ENCODE results near the gene CDK3.

Gene CDK3

GRCh38 chr17:76014100-76014924 is 13.7 kb downstream of the CDK3 start:
- DNase-seq (ENCODE audit: low spot score) = peak; percentile 78

GRCh38 chr17:76014925-76015261 is 14.2 kb downstream of the CDK3 start:
- DNase-seq (ENCODE audit: low spot score) = no peak

GRCh38 chr17:76017481-76018339 is 17.1 kb downstream of the CDK3 start:
- DNase-seq (ENCODE audit: low spot score) = no peak

- no peak for DNase-seq (ENCODE audit: low spot score)
Measured at GRCh38 chr17:76018340-76018680, 17.7 kb downstream of the CDK3 start.

GRCh38 chr17:76018801-76019200 is 18.1 kb downstream of the CDK3 start:
- no peak for DNase-seq (ENCODE audit: low spot score)

GRCh38 chr17:76019833-76020467 is 19.3 kb downstream of the CDK3 start:
- DNase-seq (ENCODE audit: low spot score) = no peak

GRCh38 chr17:76022285-76022684 is 21.6 kb downstream of the CDK3 start:
- DNase-seq (ENCODE audit: low spot score) = no peak

GRCh38 chr17:76022973-76023899 is 22.6 kb downstream of the CDK3 start:
- no peak for DNase-seq (ENCODE audit: low spot score)

- no peak for DNase-seq (ENCODE audit: low spot score)
Measured at GRCh38 chr17:76023900-76024237, 23.2 kb downstream of the CDK3 start.

- DNase-seq (ENCODE audit: low spot score) = no peak
Measured at GRCh38 chr17:76024353-76024752, 23.7 kb downstream of the CDK3 start.

GRCh38 chr17:76025294-76025693 is 24.6 kb downstream of the CDK3 start:
- no peak for DNase-seq (ENCODE audit: low spot score)

- no peak for DNase-seq (ENCODE audit: low spot score)
Measured at GRCh38 chr17:76026714-76027158, 26.1 kb downstream of the CDK3 start.

GRCh38 chr17:76027159-76027839 is 26.6 kb downstream of the CDK3 start, which contains the start of gene EVPL:
TSS of gene EVPL (minus strand) at chr17:76027306. CDS start at chr17:76027198, 108 bp downstream.
- no peak for DNase-seq (ENCODE audit: low spot score)

- no peak for DNase-seq (ENCODE audit: low spot score)
Measured at GRCh38 chr17:76032073-76032779, 31.6 kb downstream of the CDK3 start.

- DNase-seq (ENCODE audit: low spot score) = no peak
Measured at GRCh38 chr17:76032780-76033108, 32.1 kb downstream of the CDK3 start.

- no peak for DNase-seq (ENCODE audit: low spot score)
Measured at GRCh38 chr17:76033139-76033538, 32.5 kb downstream of the CDK3 start.

- DNase-seq (ENCODE audit: low spot score) = no peak
Measured at GRCh38 chr17:76034428-76035350, 34.0 kb downstream of the CDK3 start.

- no peak for DNase-seq (ENCODE audit: low spot score)
Measured at GRCh38 chr17:76036497-76037261, 36.0 kb downstream of the CDK3 start.

GRCh38 chr17:76038050-76038449 is 37.4 kb downstream of the CDK3 start:
- DNase-seq (ENCODE audit: low spot score) = no peak
